GM12874 (cell line): ENCODE data around the gene CCDC136.

ENCODE experiments used
- CTCF ChIP-seq: IDR thresholded peaks from 2 replicates; pipeline ENCODE4 v1.5.1; 2011; ENCODE audit warnings: low read depth, mild to moderate bottlenecking, control low read depth, low read length, moderate library complexity; ENCODE audit not compliant: insufficient read depth

CCDC136 gene

GRCh38 chr7:128821724-128822123 lies 30.0 kb downstream of the CCDC136 start:
- TF ChIP-seq CTCF: no peak

- no peak for TF ChIP-seq CTCF
Observed at GRCh38 chr7:128826512-128826911, 34.7 kb downstream of the CCDC136 start.

- no peak for TF ChIP-seq CTCF
Observed at GRCh38 chr7:128826916-128827247, 35.1 kb downstream of the CCDC136 start.

- TF ChIP-seq CTCF: no peak
Observed at GRCh38 chr7:128827248-128827958, 35.6 kb downstream of the CCDC136 start.

GRCh38 chr7:128827971-128828711 lies 36.4 kb downstream of the CCDC136 start:
- TF ChIP-seq CTCF: no peak

- TF ChIP-seq CTCF: no peak
Observed at GRCh38 chr7:128829391-128830166, 37.8 kb downstream of the CCDC136 start.
